ENCODE measurements around the gene ZSWIM1.

- no peak for TF ChIP-seq CTCF (optimal IDR thresholded peaks at IDR 0.05 in 1 of 3, IDR thresholded peaks at IDR 0.05 in 1 of 3, conservative IDR thresholded peaks at IDR 0.05 in 1 of 3; ENCODE audit: extremely low read depth in 1 of 3, insufficient read depth in 2 of 3, low read length in 3 of 3)
- no peak for TF ChIP-seq EZH2 (IDR thresholded peaks at IDR 0.05; ENCODE audit: low read length)
Observed at GRCh38 chr20:45925821-45926506, 44.9 kb downstream of the ZSWIM1 start.
